Activated T-cell treated with anti-CD3 and anti-CD28 coated beads, Interleukin-2, amount 50 U/mL, for 4 hours (primary cell): ENCODE measurements around the gene DIS3L2. TPM values are rescaled to one million over a fixed set of nuclear protein-coding genes. Genes with fewer than 3 reads are reported as not detected.
A peak's percentile ranks its signal among the peaks of the same experiment; 100 is the strongest.
"Not testable (repeated sequence)": the region's sequence is repeated elsewhere in the genome, so short reads cannot be mapped to it uniquely, and the experiment has no call there.

ENCODE experiments used
- ATAC-seq, 2 donors: fragments of 200-7000 bp; cut with Tn5 transposase; one replicate each; pipeline ENCODE4 v1.10.0; 2021
- DNase-seq: peaks from one replicate; pipeline ENCODE4 v3.0.0-alpha.2; 2020
- H3K27me3 Mint-ChIP-seq: one replicate; pipeline ENCODE4 v1.8.0; 2021; ENCODE audit warnings: low read depth, mixed read lengths
- H3K36me3 Mint-ChIP-seq: one replicate; pipeline ENCODE4 v1.8.0; 2022; ENCODE audit warnings: mixed read lengths; ENCODE audit not compliant: insufficient read depth
- H3K4me1 Mint-ChIP-seq: one replicate; pipeline ENCODE4 v1.8.0; 2021; ENCODE audit warnings: low read depth, mixed read lengths
- H3K4me3 Mint-ChIP-seq: one replicate; pipeline ENCODE4 v1.8.0; 2021; ENCODE audit warnings: mild to moderate bottlenecking, moderate library complexity, mixed read lengths
- H3K9me3 Mint-ChIP-seq: one replicate; pipeline ENCODE4 v1.8.0; 2021; ENCODE audit warnings: mixed read lengths
- total RNA-seq, 3 donors: library from RNA; stranded (reverse); gene quantifications; one replicate each; pipeline ENCODE4 v1.2.1, GENCODE V29; 2021

The DIS3L2 gene
- total RNA-seq, 3 donors from 2014 or later = 38.5 to 43.7 (median 41.4) TPM

DNA sequence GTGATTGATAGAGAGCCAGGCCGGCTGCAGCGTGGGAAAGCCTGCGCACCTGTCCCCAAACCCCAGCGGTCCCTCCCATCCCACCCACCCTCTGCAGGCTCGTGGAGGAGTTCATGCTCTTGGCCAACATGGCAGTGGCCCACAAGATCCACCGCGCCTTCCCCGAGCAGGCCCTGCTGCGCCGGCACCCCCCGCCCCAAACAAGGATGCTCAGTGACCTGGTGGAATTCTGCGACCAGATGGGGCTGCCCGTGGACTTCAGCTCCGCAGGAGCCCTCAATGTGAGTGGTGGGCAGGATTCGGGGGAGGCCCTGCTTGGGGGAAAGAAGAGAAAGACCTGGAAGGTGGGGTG, 368.2 kb downstream of the DIS3L2 start:
- no peak for DNase-seq
- Mint-ChIP-seq H3K9me3 (no peaks in the 10 kb centered on the region), H3K27me3 (no peaks in the 10 kb centered on the region), H3K4me3 (no peak overlapping the region), H3K36me3 (no peaks in the 10 kb centered on the region), H3K4me1 (peaks cover 2% of the 10 kb centered on the region)
- ATAC-seq = no peak

DNA sequence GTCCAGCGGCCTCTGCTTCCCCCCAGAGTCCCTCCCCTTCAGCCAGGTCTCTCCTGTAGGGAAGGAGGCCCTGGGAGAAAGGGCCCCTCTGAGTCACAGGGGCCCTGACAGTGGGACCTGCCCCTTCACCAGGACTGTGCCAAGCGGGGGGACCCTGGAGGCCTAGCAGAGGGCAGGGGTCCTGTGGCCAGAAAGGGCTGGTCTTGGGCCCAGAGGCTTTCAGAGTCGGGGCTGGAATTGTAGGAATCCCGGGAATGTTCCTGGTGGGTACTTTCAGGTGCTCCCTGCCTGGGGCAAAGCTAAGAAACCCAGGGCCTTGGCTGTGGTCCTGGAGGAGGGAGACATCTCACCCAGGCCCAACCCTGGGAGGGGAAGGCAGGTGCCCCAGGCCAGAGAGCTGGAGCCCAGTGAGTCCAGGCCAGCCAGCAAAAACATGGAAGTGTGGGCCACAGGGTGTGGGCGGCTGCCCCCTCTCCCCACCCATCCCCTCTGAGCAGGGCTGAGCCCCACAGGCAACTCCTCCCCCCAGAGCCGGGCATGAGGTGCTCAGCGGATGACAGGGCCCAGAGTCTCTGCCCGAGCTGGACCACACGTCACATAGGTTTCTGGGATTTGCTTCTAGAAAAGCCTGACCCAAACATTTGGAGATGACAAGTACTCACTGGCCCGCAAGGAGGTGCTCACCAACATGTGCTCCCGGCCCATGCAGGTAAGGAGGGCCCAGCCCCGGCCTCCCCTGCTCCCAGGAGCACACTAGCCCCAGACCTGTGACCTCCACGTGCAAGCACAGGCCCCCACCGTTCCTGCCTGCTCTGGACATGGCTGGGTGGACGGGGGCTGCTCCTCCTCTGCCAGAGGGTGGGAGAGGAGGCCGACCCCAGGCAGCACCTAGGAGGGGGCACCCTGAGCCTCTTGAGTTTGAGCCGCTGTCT, 368.8 kb downstream of the DIS3L2 start:
- Mint-ChIP-seq H3K36me3 (no peaks in the 10 kb centered on the region), H3K27me3 (no peaks in the 10 kb centered on the region), H3K4me1 (peaks cover 2% of the 10 kb centered on the region), H3K4me3 (no peak overlapping the region), H3K9me3 (no peaks in the 10 kb centered on the region)
- DNase-seq (no peak), ATAC-seq (no peak)

DNA sequence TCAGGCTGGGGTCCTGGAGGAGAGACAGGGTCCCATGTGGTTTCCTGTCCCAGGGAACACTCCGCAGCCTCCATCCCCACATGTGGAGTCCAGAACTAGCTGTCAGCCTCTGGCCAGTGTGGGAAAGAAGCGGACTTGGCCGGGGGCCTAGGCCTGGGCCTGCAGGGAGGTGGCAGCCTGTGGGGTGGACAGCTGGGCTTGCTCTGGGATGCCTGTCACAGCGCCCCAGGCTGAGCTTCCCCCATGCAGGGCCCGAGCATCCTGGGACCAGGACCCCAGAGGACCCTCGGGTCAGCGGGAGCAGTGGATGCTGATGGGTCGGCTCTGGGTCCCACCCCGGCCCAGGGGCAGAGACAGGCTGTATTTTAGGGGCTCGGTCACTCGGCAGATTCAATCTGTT, 369.5 kb downstream of the DIS3L2 start:
- H3K36me3 Mint-ChIP-seq, H3K4me3 Mint-ChIP-seq, H3K27me3 Mint-ChIP-seq, ATAC-seq, H3K4me1 Mint-ChIP-seq, H3K9me3 Mint-ChIP-seq, DNase-seq: not testable (repeated sequence)

DNA sequence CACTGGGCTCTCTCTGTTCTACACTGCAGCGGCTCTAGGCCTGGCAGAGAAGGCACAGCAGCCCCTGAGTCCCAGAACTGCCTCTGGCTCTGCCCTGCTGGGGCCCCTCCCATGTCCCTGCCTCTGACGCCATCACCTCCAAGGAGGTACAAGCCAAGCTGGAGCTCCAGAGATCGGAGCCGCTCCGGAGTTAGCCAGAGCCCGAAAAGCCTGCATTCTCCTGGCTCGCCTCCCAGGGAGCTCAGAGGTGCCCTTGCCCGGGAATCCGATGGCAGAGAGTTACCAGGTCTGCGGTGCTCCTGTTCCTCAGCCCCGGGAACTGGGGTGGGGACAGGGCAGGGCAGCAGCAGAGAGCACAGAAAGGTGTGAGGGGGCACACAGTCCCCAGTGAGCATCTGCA, 370.1 kb downstream of the DIS3L2 start:
- ATAC-seq, DNase-seq, H3K4me3 Mint-ChIP-seq, H3K27me3 Mint-ChIP-seq, H3K4me1 Mint-ChIP-seq, H3K36me3 Mint-ChIP-seq, H3K9me3 Mint-ChIP-seq: not testable (repeated sequence)

DNA sequence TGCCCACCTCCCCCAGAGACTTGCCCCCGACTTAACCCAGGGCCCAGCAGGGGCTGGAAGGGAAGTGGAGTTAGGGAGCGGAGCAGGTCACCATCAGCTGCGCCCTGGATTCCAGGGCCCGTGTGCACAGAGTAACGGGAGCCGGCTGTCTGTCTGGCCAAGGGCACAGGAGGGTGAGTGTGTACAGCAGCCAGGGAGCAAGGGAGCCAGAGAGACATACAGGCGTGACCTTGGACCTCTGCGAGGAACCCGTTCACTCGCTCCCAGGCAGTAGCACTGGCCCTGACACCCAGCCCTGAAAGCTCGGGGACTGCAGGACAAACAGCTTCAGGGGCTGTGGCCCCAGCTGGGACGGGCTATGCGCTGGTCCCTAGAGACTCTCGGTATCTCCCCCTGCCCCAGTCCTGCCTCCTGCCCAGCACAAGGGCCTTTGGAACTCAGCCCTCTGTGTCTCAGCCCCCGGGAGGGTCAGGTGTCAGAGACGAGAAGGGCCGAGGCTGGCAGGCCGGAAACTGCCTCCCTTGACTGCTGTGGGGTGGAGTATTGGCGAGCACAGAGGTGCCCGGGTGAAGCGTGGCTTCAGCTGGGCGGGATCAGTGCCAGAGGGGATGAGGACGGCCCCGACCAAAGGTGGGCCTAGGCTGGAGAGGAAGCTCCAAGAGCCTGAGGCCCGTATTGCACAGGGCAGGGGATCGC, 370.9 kb downstream of the DIS3L2 start:
- H3K4me1 Mint-ChIP-seq, H3K36me3 Mint-ChIP-seq, H3K9me3 Mint-ChIP-seq, ATAC-seq, H3K27me3 Mint-ChIP-seq, H3K4me3 Mint-ChIP-seq: not testable (repeated sequence)
- peak; percentile 1 for DNase-seq

DNA sequence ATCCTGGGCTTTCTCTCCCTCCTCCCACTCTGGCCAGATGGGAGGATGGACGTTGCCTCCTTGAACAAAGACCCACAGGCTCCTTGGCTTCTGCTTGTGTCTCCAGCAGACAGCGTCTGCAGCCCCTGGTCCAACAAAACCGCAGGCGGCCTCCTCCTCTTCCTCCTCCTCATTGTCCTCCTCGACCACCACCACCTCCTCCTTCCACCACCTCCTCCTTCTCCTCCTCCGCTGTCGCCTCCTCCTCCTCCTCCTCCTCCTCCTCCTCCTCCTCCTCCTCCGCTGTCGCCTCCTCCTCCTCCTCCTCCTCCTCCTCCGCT, 371.4 kb downstream of the DIS3L2 start:
- no peaks in the 10 kb centered on the region for H3K9me3 Mint-ChIP-seq
- ATAC-seq (no peak), DNase-seq (no peak)
- H3K36me3 Mint-ChIP-seq = no peaks in the 10 kb centered on the region
- H3K27me3 Mint-ChIP-seq = no peaks in the 10 kb centered on the region
- no peak overlapping the region for H3K4me3 Mint-ChIP-seq
- H3K4me1 Mint-ChIP-seq = no peaks in the 10 kb centered on the region

DNA sequence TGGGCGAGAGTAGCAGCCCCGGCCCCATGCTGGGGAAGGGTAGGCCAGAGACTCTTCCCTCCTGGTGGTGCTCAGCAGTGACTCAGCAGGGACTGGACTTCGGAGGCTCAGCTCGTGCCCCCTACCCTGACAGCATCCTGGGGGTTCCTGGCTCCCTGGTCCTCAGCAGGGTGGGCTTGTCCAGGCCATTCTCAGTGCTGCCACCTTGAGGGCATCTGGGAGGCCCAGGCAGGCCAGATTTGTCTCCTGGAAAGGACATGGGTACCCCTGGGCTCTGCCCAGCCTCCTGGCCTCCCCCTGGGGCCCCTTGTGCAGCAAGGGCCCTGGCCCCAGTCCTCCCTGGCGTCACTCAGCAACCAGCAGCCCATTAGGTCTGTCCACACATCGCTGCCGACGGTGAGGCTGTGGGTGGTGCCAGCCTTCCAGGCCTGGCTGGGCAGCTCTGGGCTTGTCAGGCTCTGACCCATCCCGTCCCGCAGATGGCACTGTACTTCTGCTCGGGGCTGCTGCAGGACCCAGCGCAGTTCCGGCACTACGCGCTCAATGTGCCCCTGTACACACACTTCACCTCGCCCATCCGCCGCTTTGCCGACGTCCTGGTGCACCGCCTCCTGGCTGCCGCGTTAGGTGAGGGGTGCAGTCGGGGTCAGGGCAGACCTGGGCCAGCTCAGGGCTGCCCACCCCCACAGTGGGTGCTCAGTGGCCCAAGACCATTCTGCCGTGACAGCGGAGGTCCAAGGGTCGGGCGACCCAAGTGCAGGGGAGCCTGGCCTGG, 372.0 kb downstream of the DIS3L2 start:
- H3K9me3 Mint-ChIP-seq = no peaks in the 10 kb centered on the region
- no peak for ATAC-seq
- no peak overlapping the region for H3K4me3 Mint-ChIP-seq
- peak; percentile 4 for DNase-seq
- no peaks in the 10 kb centered on the region for H3K27me3 Mint-ChIP-seq
- no peaks in the 10 kb centered on the region for H3K36me3 Mint-ChIP-seq
- H3K4me1 Mint-ChIP-seq = no peaks in the 10 kb centered on the region

DNA sequence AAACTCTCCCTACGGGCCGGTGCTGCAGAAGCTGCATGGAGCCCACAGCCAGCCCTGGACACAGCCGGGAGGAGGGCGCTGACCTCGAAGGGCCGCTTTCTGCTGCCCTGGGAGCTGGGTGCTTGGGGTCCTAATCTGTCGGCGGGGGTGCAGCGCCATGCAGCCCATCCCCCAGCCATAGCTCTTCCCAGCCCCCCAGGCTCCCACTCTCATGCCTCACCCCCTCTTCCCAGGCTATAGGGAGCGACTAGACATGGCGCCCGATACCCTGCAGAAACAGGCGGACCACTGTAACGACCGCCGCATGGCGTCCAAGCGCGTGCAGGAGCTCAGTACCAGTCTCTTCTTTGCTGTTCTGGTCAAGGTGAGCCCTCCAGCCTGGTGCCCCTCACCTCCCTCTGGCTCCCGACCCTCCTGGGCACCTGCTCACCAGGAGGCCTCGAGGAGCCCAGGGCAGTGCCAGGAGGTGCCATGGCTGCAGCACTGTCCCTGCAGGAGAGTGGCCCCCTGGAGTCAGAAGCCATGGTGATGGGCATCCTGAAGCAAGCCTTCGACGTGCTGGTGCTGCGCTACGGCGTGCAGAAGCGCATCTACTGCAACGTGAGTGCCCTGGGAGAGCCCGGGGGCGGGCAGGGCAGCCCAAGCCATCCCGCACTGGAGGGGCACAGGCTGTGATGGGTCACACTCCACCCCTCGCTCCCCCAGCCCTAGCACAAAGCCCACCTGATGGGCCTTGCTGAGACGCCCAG, 372.8 kb downstream of the DIS3L2 start:
- H3K27me3 Mint-ChIP-seq, DNase-seq, H3K9me3 Mint-ChIP-seq, H3K4me3 Mint-ChIP-seq, H3K36me3 Mint-ChIP-seq, ATAC-seq, H3K4me1 Mint-ChIP-seq: not testable (repeated sequence)

DNA sequence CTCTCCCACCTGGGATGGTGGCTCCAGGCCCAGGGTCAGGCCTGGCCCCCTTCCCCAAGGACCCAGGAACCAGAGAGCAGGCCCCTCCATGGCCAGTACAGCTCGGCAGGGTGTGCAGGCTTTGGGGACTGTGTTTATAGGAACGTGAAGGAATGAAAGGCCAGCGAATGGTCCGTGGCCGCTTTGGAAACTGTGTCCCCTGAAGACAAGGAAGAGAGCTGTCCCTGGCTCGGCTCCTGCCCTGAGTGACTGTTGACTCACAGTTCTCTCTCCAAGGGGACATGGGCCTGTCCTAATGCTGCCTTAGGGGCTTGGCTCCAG, 373.3 kb downstream of the DIS3L2 start:
- not testable (repeated sequence) for H3K4me3 Mint-ChIP-seq, H3K36me3 Mint-ChIP-seq, H3K9me3 Mint-ChIP-seq, H3K27me3 Mint-ChIP-seq, ATAC-seq, DNase-seq, H3K4me1 Mint-ChIP-seq

DNA sequence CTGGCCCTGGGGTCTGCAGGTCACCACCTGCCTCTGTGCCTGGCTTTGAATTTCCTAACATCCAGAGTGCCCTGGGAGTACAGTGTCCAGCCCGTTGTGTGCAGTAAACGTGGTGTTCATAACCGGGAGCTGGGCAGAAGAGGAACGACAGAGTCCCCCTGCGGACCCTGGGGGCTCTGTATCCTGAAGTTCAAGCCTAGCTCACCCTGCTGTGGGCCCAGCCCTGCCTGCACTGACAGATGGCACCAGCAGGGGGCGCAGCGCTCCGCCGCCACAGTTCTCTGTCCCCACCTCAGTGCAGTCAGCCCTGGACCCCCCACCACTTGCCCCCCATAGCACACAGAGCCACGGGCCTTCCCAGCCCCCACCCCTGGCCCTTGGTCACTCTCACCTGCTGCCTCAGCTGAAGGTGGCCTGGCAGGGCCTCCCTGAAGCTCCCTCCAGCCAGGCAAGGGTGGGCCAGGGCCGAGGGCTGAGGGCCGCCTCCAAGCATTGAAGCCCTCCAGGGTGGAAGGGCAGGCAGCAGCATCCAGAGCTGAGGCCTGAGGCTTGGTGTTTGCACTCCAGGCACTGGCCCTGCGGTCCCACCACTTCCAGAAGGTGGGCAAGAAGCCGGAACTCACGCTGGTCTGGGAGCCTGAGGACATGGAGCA, 373.8 kb downstream of the DIS3L2 start:
- not testable (repeated sequence) for H3K4me3 Mint-ChIP-seq, DNase-seq, H3K27me3 Mint-ChIP-seq, H3K4me1 Mint-ChIP-seq, H3K36me3 Mint-ChIP-seq, H3K9me3 Mint-ChIP-seq
- peak; percentile 53 to 56 for ATAC-seq

DNA sequence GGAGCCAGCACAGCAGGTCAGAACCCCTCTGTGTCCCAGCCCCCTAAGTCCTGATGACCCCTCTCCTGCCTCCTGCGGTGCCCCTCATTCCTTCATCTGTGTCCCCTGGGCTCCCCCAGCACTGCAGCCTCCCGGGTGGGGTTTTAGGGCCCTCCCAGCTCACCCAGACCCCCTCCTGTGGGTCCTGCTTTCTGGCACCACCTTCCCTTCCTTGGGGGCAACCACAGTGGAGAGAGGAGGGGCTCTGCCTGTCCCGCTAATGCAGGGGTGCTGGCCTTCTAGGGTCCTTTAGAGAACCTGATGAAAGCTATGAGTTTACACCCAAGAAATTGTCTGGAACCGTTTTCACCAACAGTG, 374.3 kb downstream of the DIS3L2 start:
- no peak for ATAC-seq
- no peaks in the 10 kb centered on the region for H3K4me1 Mint-ChIP-seq
- no peaks in the 10 kb centered on the region for H3K27me3 Mint-ChIP-seq
- no peak overlapping the region for H3K4me3 Mint-ChIP-seq
- no peak for DNase-seq
- H3K36me3 Mint-ChIP-seq = no peaks in the 10 kb centered on the region
- no peaks in the 10 kb centered on the region for H3K9me3 Mint-ChIP-seq

DNA sequence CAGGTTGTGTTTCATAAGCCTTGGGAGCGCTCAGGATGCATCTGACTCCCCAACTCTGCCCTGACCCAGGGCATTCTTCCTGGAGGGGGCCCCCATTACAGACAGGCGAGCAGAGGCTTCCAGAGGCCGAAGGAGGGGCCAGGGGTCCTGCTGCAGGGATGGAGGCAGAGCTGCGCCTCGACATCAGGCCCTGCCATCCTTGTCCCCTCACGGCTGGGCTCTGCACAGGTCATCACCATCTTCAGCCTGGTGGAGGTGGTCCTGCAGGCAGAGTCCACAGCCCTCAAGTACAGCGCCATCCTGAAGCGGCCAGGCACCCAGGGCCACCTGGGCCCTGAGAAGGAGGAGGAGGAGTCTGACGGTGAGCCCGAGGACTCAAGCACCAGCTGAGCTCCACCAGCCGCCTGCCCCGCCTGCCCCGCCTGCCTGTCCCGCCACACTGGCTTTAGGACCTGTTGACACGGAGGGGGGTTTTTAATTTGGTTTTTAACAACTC, 374.8 kb downstream of the DIS3L2 start:
- H3K9me3 Mint-ChIP-seq = no peaks in the 10 kb centered on the region
- ATAC-seq = no peak
- DNase-seq = no peak
- H3K27me3 Mint-ChIP-seq = no peaks in the 10 kb centered on the region
- no peak overlapping the region for H3K4me3 Mint-ChIP-seq
- no peaks in the 10 kb centered on the region for H3K36me3 Mint-ChIP-seq
- no peaks in the 10 kb centered on the region for H3K4me1 Mint-ChIP-seq

DNA sequence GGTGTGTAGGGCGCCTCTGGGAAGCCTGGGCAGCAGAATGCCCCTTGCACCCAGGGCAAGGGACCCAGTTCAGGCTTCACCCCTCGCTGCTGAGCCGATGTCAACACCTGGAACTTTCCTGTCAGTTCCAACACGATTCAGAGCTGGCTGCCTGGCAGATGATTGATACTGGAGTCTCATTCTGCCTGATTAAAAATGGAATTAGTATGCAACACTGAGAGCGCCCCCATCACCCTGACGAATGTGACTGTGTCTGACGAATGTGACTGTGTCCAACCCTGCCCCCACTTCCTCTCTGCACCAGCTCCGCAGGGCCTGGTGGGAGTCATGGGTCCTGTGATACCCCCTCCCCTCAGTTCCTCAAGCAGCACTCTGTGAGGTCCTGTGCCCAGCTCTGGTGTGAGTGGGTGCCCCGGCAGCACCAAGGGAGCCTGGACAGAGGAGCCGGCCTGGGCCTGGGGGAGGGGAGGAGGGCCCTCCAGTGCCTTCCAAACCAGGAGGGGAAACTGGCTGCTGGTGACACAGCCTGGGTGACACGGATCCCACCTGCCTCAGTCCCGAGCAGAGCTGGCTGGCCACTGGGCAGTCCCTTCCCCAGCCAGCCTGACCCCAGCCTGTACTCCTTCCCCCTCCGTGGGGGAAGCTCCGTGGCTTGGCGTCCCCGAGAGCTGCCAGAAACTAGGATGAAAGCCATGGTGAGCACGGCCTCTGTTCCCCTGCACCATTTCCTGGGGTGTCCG, 375.6 kb downstream of the DIS3L2 start:
- no peaks in the 10 kb centered on the region for H3K9me3 Mint-ChIP-seq
- H3K4me3 Mint-ChIP-seq = no peak overlapping the region
- H3K36me3 Mint-ChIP-seq = no peaks in the 10 kb centered on the region
- H3K4me1 Mint-ChIP-seq = no peaks in the 10 kb centered on the region
- H3K27me3 Mint-ChIP-seq = no peaks in the 10 kb centered on the region
- DNase-seq (no peak), ATAC-seq (no peak)
